Measurements from ENCODE around the gene HS3ST2. TPM values are rescaled to one million over a fixed set of nuclear protein-coding genes. Genes with fewer than 3 reads are reported as not detected.
A peak's percentile ranks its signal among the peaks of the same experiment; 100 is the strongest.

The HS3ST2 gene
- total RNA-seq, result not detected

DNA sequence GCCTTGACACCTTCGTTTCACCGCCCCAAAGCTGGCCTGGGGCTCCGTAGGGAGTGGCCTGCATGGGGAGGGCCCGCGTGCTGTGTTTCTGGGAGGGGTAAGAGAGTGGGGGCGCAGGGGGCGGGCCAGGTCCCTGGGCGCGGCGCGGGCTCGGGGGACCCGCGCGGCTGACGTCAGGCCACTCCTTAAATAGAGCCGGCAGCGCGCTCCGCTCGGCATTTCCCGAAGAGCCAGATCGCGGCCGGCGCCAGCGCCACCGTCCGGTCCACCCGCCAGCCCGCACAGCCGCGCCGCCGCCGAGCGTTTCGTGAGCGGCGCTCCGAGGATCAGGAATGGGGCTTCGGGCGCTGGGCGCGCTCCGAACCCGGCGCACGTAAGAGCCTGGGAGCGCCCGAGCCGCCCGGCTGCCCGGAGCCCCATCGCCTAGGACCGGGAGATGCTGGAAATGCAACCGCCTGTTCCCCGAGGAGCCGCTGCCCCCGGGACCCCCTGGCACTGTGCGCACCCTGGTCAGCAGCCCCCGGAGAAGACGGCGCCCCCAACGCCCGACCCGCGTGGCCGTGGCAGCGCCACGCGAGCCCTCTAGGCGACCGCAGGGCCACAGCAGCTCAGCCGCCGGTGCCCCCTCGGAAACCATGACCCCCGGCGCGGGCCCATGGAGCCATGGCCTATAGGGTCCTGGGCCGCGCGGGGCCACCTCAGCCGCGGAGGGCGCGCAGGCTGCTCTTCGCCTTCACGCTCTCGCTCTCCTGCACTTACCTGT, at the start of gene HS3ST2:
Gene HS3ST2, plus strand, starts transcription at position 215 of the 763 bp plus-strand sequence. Its CDS starts 449 bp downstream, at position 664.
- Mint-ChIP-seq H3K4me1 (ENCODE audit: low read depth in 2 of 2) (no peaks in the 10 kb centered on the region), H3K27me3 (peaks cover 24 to 43% of the 10 kb centered on the region in 2 donors), H3K36me3 (no peaks in the 10 kb centered on the region), H3K27ac (no peak within 1 kb of the TSS), H3K4me3 (no peak within 1 kb of the TSS), H3K9me3 (peaks cover 1% of the 10 kb centered on the region)
- DNase-seq (ENCODE audit: low spot score) (no peak), ATAC-seq (peak in 1 of 2 donors; percentile 34)

DNA sequence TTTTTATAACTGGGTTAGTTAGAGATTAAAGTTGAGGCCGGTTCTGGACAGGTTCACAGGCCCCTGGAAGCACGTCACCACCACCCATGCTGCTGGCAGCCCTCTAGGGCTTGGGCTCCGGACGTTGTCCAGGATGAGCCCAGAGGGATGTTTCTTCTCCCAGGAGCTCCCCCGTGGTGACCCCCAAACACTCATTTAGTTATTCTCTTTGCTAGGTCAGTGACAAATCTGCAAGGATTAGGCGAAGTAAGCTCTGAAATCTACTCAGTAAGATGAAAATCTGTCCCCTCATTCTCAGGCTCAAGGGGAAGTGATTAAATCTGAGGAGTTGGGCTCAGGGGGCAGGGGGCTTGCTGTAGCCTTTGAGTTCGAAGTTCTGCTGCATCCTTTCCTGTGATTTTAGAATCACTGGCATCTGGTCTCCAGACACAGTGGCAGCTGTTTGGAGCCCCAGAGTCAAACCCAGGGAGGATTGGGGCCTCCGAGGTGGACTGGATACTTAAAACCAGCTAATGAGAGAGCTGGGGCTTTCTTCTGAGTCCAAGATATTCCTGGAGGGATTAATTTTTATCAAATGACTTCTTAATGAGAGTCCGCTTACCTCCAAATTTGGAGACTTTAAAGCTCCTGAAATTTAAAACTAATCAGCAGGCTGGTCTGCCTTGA, 49.2 kb upstream of the HS3ST2 start:
- H3K4me1 Mint-ChIP-seq (ENCODE audit: low read depth in 2 of 2), result no peaks in the 10 kb centered on the region
- H3K27me3 Mint-ChIP-seq, result peaks cover 9 to 23% of the 10 kb centered on the region in 2 donors
- H3K9me3 Mint-ChIP-seq, result no peaks in the 10 kb centered on the region
- H3K36me3 Mint-ChIP-seq, result no peaks in the 10 kb centered on the region
- no peak overlapping the region for H3K27ac Mint-ChIP-seq
- no peak overlapping the region for H3K4me3 Mint-ChIP-seq
- ATAC-seq, result no peak
- DNase-seq (ENCODE audit: low spot score), result no peak

GRCh38 chr16:22765479-22765878, 48.5 kb upstream of the HS3ST2 start:
- H3K4me3 Mint-ChIP-seq, result no peak overlapping the region
- no peaks in the 10 kb centered on the region for H3K4me1 Mint-ChIP-seq (ENCODE audit: low read depth in 2 of 2)
- DNase-seq (ENCODE audit: low spot score) (no peak), ATAC-seq (no peak)
- no peak overlapping the region for H3K27ac Mint-ChIP-seq
- H3K27me3 Mint-ChIP-seq, result peaks cover 14 to 30% of the 10 kb centered on the region in 2 donors
- H3K9me3 Mint-ChIP-seq, result peaks cover 4% of the 10 kb centered on the region
- H3K36me3 Mint-ChIP-seq, result no peaks in the 10 kb centered on the region

DNA sequence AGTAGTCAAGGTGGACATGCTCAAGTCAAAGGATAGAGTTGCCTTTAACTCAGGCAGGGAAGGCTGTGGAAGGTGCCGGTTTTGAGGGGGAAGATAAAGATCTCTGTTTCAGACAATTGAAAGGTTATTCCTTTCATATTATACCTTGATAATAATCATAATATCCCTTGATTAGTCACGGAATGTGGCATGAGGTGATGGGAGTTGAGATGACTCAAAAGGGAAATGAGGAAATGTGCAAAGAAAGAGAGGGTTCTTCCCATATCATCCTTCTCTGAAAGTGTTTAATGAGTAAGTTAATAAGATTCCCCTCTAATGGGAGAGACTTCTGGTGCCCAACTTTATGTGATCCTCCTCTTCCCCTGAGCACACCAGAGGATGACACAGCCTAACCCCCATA, 43.1 kb upstream of the HS3ST2 start:
- Mint-ChIP-seq H3K36me3 (no peaks in the 10 kb centered on the region), H3K27me3 (peaks cover 25 to 41% of the 10 kb centered on the region in 2 donors), H3K27ac (no peak overlapping the region), H3K4me3 (no peak overlapping the region), H3K9me3 (peaks cover 5% of the 10 kb centered on the region), H3K4me1 (ENCODE audit: low read depth in 2 of 2) (no peaks in the 10 kb centered on the region)
- DNase-seq (ENCODE audit: low spot score) (no peak), ATAC-seq (no peak)

- DNase-seq (ENCODE audit: low spot score), result no peak
- H3K9me3 Mint-ChIP-seq, result peaks cover 5% of the 10 kb centered on the region
- peak in 1 of 2 donors; percentile 24 for ATAC-seq
- no peaks in the 10 kb centered on the region for H3K4me1 Mint-ChIP-seq (ENCODE audit: low read depth in 2 of 2)
- H3K36me3 Mint-ChIP-seq, result no peaks in the 10 kb centered on the region
- no peak overlapping the region for H3K4me3 Mint-ChIP-seq
- peaks cover 25 to 48% of the 10 kb centered on the region in 2 donors for H3K27me3 Mint-ChIP-seq
- H3K27ac Mint-ChIP-seq, result no peak overlapping the region
Observed at GRCh38 chr16:22771551-22771950, 42.4 kb upstream of the HS3ST2 start.

DNA sequence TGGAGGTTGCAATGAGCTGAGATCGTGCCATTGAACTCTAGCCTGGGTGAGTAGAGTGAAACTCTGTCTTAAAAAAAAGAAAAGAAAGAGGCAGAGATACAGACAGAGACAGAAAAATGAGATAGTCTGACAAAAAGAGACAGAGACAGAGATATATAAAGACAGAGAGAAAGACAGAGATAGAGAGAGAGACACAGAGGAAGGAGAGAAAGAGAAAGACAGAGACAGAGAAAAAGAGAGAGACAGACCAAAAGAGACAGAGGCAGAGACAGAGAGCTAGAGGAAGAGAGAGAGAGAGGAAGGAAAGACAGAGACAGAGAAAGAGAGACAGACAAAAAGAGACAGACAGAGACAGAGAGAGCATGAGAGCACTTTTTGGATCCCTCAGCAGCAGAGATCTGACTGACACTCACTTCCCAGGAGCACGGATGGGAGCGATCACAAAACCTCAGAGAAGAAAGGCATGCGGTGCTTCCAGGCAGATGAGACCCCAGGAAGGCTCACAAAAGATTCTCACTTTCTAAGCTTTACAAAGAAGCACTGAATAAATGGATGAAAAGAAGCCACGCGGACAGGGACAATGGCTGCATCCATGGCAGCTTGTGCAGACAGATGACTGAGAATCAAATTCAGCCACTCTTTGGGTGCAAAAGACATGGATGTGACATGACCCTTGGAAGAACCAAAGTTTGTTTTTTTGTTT, 38.6 kb upstream of the HS3ST2 start:
- H3K4me1 Mint-ChIP-seq (ENCODE audit: low read depth in 2 of 2), result no peaks in the 10 kb centered on the region
- H3K9me3 Mint-ChIP-seq, result peaks cover 2% of the 10 kb centered on the region
- no peak overlapping the region for H3K4me3 Mint-ChIP-seq
- ATAC-seq (no peak), DNase-seq (ENCODE audit: low spot score) (no peak)
- H3K27ac Mint-ChIP-seq, result no peak overlapping the region
- no peaks in the 10 kb centered on the region for H3K36me3 Mint-ChIP-seq
- H3K27me3 Mint-ChIP-seq, result peaks cover 35 to 53% of the 10 kb centered on the region in 2 donors

- H3K9me3 Mint-ChIP-seq, result no peaks in the 10 kb centered on the region
- peaks cover 4 to 5% of the 10 kb centered on the region in 2 donors for H3K4me1 Mint-ChIP-seq (ENCODE audit: low read depth in 2 of 2)
- no peak overlapping the region for H3K4me3 Mint-ChIP-seq
- no peak for ATAC-seq
- H3K27me3 Mint-ChIP-seq, result peaks cover 20 to 38% of the 10 kb centered on the region in 2 donors
- no peak overlapping the region for H3K27ac Mint-ChIP-seq
- no peaks in the 10 kb centered on the region for H3K36me3 Mint-ChIP-seq
- no peak for DNase-seq (ENCODE audit: low spot score)
Observed at GRCh38 chr16:22781480-22781879, 32.5 kb upstream of the HS3ST2 start.

- no peak overlapping the region for H3K27ac Mint-ChIP-seq
- H3K9me3 Mint-ChIP-seq, result no peaks in the 10 kb centered on the region
- no peak overlapping the region for H3K4me3 Mint-ChIP-seq
- H3K4me1 Mint-ChIP-seq (ENCODE audit: low read depth in 2 of 2), result peaks cover 4 to 5% of the 10 kb centered on the region in 2 donors
- DNase-seq (ENCODE audit: low spot score) (no peak), ATAC-seq (no peak)
- H3K27me3 Mint-ChIP-seq, result peaks cover 12 to 31% of the 10 kb centered on the region in 2 donors
- H3K36me3 Mint-ChIP-seq, result no peaks in the 10 kb centered on the region
Observed at GRCh38 chr16:22782314-22782713, 31.6 kb upstream of the HS3ST2 start.

DNA sequence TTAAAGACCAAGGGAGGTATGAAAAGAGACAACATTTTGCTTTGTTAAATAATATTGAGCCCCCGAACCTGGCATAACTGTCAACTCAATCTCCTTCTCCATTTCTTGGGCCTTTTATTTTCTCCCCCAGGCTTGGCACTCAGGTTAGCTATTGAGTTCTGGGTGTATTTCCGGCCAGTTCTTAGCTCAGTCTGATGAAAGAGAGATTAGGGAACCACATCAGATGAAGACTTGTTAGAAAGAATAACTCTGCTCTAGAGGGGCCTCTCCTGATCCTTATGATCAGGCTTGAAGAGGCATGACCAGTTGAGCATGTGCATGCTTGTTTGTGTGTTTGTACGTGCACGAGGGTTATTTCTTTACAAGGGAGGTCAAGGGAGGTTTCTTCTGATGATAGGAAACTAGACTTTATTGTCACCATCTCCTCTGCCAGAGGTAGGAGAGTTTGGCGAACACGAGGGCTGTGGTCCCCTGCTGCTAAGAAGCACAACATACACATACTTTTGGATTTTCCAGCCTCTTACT, 29.2 kb upstream of the HS3ST2 start:
- Mint-ChIP-seq H3K36me3 (no peaks in the 10 kb centered on the region), H3K4me3 (no peak overlapping the region), H3K9me3 (no peaks in the 10 kb centered on the region), H3K27me3 (peaks cover 7 to 19% of the 10 kb centered on the region in 2 donors), H3K4me1 (ENCODE audit: low read depth in 2 of 2) (peaks cover 10 to 13% of the 10 kb centered on the region in 2 donors), H3K27ac (no peak overlapping the region)
- DNase-seq (ENCODE audit: low spot score) (no peak), ATAC-seq (no peak)

DNA sequence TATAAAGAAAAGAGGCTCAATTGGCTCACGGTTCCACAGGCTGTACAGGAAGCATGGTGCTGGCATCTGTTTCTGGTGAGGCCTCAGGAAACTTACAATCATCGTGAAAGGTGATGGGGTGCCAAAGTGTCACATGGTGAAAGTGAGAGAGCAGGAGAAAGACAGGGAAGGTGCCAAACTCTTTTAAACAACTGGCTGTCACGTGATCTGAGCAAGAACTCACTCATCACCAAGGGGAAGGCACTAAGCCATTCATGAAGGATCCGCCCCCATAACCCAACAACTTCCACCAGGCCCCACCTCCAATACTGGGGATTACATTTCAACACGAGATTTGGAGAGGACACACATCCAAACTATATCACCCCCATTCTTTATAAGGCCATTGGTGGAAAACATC, 28.4 kb upstream of the HS3ST2 start:
- Mint-ChIP-seq H3K9me3 (no peaks in the 10 kb centered on the region), H3K27ac (no peak overlapping the region), H3K4me1 (ENCODE audit: low read depth in 2 of 2) (peaks cover 10 to 13% of the 10 kb centered on the region in 2 donors), H3K4me3 (no peak overlapping the region), H3K27me3 (peaks cover 7 to 19% of the 10 kb centered on the region in 2 donors), H3K36me3 (no peaks in the 10 kb centered on the region)
- ATAC-seq (no peak), DNase-seq (ENCODE audit: low spot score) (no peak)

DNA sequence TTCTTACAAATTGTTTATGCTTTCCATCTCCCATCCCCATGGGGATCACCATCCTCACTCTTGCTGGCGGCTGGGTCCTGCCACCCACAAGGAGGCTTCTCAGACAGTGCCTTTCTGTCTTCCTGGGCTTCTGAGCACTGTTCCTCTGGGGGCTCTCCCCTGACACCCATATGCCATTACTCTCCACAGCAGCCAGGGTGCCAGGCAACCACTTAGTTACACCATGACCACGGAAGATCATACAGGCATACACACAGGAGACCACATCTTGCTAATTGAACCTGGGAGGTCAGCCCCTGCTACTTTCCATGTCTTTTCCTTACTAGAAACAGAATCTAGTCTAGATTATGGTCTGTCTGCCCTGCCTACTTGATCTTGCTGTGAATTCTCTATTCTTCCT, 27.7 kb upstream of the HS3ST2 start:
- Mint-ChIP-seq H3K4me3 (no peak overlapping the region), H3K36me3 (no peaks in the 10 kb centered on the region)
- no peak for DNase-seq (ENCODE audit: low spot score)

GRCh38 chr16:22786691-22787090, 27.3 kb upstream of the HS3ST2 start:
- Mint-ChIP-seq H3K27ac (no peak overlapping the region), H3K36me3 (no peaks in the 10 kb centered on the region), H3K9me3 (no peaks in the 10 kb centered on the region), H3K4me1 (ENCODE audit: low read depth in 2 of 2) (peaks cover 10 to 13% of the 10 kb centered on the region in 2 donors), H3K4me3 (no peak overlapping the region), H3K27me3 (peaks cover 10 to 19% of the 10 kb centered on the region in 2 donors)
- ATAC-seq, result no peak
- no peak for DNase-seq (ENCODE audit: low spot score)

More for the DNA sequence above, 27.7 kb upstream of the HS3ST2 start:
- no peak overlapping the region for H3K27ac Mint-ChIP-seq
- ATAC-seq, result peak; percentile 41 to 55
- H3K27me3 Mint-ChIP-seq, result peaks cover 8 to 19% of the 10 kb centered on the region in 2 donors
- peaks cover 10 to 13% of the 10 kb centered on the region in 2 donors for H3K4me1 Mint-ChIP-seq (ENCODE audit: low read depth in 2 of 2)
- no peaks in the 10 kb centered on the region for H3K9me3 Mint-ChIP-seq

DNA sequence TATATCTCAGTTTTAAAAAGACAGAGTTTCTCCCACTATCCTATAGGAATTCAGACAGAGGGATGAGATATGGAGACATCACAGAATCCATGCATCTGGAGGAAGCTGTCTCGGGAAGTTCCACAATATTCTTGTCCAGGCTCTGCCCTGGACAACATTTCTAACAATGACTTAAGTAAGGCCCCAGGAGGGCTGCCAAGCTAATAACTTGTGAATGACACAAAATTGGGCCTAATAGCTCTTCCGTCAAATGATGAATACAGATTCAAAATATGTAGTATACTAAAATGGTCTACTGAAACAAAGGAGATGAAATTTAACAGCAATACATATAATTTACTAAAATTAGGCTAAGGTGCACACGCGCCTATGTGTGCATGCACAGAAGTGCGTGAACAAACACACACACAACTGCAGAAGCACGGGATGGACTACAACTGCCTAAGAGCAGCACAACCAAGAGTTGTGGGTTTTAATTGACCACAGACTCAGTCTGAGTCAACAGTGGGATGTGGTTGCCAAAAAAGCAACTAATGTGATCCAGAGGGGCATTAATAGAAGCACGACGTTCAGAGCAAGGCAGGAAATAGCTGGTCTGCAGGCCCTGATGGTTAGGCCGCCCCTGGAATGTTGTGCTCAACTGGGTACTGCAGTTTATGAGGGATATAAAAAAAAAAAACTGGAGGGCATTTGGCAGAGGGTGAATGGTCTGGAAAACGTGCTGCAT, 26.3 kb upstream of the HS3ST2 start:
- ATAC-seq (peak in 1 of 2 donors; percentile 76), DNase-seq (ENCODE audit: low spot score) (no peak)
- Mint-ChIP-seq H3K27ac (peak overlapping the region in 1 of 2 donors; percentile 26), H3K9me3 (no peaks in the 10 kb centered on the region), H3K4me3 (peak overlapping the region; percentile 5), H3K36me3 (no peaks in the 10 kb centered on the region), H3K27me3 (peaks cover 10 to 19% of the 10 kb centered on the region in 2 donors), H3K4me1 (ENCODE audit: low read depth in 2 of 2) (peaks cover 10 to 13% of the 10 kb centered on the region in 2 donors)

All from natural killer cell treated with Interleukin-12 subunit alpha and Interleukin-12 subunit beta and Interleukin-15 and Interleukin-18, amount 100 ng/mL, for 72 hours (primary cell).